HG03354 (cell line): ENCODE measurements around the gene CSPG5.

Experiments
- ATAC-seq: cut with Tn5 transposase; IDR thresholded peaks from one replicate; pipeline ENCODE4 v1.9.1; 2021; ENCODE audit warnings: mild to moderate bottlenecking; ENCODE audit not compliant: unreplicated experiment, poor library complexity, severe bottlenecking

The CSPG5 gene

DNA sequence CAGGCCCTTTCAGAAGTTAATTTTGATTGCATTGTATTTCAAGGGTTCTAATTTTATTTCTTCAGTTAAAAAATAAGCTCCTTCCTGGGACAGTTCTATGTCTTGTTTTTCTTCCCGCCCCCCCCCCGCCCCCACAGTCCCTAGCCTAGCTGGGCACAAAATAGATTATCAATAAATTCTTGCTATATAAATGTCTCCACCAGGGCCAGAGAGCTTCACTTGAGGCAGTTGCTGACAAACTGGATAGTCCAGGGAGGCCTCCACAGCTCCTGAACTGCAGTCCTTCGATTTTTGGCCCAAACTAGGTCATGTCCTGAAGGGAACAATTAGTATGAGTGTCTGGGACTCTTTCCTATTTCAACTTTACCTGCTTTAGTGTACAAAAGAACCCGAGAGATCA, 9.9 kb upstream of the CSPG5 start:
- ATAC-seq: no peak

DNA sequence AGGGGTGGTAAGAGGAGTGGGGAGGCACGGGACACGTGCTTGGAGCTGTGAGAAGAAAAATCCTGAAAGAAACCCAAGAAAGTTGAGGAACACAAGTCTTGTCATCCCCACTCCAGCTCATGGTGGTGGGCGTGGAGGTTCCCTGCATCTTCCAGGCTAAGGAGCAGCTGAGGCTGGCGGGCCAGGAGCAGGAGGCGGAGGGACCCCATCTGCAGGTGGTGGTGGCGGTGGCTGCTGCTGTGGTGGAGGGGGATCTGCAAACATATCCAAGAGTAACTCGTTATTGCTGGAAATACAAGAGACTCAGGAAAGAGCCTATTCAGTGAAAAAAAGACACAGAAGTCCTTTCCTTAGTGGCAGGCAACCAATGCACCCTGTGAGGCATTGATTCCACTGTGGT, 9.4 kb upstream of the CSPG5 start:
- no peak for ATAC-seq

DNA sequence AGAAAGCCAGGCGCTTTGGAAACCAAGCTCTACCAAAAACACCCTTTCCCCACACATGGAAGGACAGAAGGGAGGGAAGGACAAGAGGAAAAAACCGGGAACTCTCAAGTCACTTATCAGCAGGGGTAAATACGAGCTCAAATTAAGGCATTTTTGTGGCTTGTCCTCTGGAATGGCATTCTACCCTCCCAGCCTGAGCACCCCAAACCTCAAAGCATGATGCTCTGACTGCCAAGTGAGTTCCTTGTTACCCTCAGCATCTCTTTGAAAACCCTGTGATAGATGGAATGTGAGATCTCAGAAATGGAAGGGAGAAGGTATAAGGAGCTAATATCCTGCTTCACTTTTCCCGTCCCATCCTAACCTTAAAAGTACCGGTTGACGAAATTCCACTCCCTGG, 8.1 kb upstream of the CSPG5 start:
- ATAC-seq: no peak

DNA sequence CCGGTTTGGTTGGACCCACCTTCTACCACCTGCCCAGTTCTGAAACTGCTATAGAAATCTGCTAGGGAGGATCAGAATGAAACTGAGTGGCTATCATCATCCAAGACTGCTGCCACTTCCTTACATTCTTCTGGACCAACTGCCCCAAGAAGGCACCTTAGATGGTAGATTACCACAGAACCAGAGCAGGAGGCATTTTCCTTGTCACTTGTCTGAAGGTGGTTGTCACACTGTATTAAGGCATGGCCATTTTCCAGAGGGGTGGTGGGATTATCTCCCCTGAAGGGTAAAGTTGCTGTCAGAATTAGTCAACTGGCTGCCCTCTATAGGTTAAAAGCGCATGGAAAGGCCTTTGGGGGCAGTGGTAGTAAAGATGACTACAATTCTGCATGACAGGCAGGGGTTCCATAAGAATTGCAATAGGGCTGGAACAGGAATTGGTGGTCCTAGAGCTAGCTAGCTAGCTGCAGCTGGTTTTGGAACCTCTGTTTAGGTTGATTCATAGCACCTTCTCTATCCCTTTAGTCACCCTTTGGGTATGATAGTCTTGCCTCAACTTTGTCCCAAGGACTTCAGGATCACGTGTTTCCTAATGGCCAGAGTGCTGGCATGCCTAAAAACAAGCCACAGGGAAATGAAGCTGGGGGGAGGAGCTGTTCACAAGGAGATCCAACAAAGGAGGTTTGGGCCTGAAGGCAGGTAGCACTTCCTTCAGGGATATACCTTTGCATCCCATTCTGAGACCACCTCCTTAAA, 4.8 kb upstream of the CSPG5 start:
- ATAC-seq: no peak

DNA sequence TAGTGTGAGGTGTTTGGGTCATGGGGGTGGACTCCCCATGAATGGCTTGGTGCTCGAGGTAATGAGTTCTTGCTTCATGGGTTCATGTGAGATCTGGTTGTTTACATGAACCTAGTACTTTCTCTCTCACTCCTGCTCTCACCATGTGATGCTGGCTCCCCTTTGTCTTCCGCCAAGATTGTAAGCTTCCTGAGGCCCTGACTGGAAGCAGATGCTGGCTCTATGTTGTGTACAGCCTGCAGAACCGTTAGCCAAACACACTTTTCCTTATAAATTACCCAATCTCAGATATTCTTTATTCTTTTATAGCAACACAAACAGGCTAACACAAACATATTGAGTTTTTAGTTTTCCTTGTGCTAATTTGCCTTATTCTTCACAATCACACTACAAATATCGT, 3.2 kb upstream of the CSPG5 start:
- no peak for ATAC-seq

DNA sequence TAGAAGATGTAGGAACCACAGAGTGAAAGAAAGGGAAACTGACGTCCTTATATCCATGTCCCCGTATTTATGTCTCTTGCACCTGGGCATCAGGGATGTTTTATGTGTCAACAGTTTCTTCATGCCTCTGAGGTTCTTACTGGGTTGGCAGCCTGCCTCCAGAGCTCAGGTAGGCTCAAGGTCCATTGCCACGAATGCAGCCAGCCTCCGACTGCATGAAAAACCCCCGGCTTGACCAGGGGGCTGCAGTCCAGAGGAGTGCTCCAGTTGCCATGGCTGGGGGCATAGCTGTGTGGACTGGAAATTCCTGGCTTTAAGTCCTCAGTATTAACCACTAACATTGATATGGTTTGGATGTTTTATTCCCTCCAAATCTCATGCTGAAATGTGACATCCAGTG, 2.8 kb upstream of the CSPG5 start:
- no peak for ATAC-seq

DNA sequence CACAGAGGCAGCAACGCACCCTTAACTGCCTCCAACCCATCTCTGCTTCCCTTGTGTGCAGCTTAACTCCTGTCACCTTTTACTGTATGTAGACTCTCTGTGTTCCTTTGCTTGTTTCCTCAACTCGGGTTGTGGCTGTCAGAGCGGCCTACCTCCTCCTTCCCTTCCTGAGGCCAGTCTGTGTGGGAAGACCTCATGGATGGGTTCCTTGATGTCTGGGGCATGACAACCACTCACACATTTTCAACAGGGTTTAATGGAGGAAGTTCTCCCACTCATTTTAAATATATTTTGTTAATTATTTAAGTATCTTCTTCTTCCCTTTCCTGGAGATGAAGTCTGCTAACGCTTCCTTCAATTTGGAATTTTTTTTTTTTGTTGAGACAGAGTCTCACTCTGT, 1.8 kb upstream of the CSPG5 start:
- ATAC-seq: no peak

DNA sequence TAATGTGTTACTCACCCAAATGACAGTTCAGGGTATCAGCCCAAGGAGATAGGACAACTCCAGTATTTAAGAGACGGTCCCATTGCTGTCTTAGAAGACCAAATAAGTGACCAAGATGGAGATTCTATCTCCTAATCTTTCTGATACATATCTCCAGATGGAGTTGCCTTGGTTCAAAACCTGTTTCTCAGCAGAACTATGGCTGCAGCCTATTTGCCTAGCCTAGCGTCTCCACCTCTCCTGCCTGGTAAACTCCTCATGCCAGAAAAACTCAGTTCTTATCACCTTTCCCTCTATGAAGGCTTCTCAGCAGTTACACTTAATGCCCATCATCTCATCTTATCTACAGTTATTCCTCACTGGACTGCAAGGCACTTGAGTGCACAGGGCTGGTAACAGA, 1.2 kb upstream of the CSPG5 start:
- ATAC-seq: no peak

DNA sequence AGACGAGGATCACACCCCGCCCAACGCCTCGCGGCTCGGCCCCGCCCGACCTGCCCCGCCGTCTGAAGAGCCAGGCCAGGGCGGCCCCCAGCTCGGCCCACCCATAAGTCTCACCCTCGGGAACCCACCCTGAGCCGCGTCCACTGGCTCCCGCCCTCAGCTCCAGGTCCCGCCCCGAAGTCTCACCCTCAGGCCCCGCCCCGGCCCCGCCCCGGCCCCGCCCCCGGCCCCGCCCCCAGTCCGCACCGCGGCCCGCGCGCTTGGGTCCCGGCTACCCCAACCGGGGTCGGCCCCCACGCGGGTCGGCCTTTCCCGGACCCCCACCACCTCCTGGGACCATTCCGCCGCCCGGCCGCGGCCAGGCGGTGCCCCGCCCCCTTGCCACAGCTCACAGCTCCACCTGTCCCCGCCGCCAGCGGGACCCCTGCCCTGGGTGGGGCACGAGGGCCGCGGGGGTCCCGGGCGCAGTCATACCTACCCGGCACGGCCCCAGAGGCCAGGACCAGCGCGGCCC, 489 bp downstream of the CSPG5 start:
- ATAC-seq: no peak

DNA sequence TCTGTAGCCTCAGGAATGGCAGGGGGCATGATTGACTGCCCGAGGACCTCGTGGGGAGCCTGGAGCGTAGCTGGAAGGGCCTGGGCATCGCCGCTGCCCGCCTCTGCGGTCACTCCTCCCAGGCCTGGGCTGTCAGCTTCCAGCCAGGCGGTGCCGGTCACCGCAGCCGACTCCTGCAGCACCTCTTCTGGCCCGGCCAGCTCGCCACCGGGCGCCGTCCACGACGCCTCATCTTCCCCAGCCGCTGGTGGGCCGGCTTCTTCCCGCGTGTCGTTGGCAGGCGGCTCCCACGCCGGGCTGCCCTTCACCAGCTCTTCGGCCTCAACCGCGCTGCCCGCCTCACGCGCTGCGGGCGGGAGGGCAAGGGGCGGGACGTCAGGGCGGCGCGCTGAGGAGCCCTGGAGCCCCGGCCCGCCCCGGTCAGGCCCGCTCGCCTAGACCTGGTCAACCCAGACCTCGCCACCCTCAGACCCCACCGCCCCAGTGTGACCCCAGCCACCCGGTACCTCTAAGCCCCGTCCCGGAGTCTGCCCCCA, 1.0 kb downstream of the CSPG5 start:
- ATAC-seq: no peak

DNA sequence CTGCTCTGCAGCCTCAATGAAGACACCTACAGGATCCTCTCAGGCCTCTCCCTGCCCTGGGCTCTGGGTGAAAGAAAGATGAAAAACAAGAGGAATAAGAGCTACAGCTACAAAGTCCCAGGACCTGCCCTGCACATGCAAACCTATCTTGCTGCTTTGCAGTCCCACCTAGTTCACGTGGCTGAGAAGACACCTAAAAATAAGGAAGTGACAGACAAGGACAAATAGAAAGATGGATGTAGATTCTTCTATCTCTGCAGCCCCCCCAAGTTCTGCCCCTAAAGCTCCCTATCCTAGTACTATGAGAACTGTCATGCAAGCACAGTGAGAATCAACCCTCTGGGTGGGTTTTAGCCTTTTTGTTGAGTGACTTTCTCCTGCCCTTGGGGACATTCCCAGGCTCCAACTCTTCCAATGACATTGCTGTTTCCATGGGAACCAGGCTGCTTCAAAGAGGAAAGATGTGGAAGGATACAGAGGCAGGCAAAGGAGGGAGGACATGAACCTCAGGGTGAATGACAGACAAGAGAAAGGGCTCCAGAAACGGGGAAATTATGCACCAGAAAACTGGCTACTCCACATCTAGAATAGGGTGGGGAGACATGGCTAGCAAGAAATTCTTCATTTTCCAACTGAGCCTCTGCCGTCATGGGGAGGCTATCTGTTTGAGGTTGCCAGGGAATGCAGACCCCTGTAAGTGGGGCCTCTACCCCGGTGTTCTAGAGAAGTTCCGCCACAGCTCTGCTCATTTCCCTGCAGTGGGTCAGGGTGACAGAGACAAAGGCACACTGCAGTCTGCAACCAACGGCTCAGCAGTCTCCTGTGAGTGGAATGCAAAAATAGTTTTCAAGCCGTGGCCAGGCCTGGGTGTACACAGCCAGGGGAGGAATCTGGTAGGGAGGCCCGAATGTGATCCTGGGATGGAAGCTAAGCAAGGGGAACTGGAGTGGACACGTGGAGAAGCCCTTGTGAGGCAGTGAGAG, 5.2 kb downstream of the CSPG5 start:
- no peak for ATAC-seq

DNA sequence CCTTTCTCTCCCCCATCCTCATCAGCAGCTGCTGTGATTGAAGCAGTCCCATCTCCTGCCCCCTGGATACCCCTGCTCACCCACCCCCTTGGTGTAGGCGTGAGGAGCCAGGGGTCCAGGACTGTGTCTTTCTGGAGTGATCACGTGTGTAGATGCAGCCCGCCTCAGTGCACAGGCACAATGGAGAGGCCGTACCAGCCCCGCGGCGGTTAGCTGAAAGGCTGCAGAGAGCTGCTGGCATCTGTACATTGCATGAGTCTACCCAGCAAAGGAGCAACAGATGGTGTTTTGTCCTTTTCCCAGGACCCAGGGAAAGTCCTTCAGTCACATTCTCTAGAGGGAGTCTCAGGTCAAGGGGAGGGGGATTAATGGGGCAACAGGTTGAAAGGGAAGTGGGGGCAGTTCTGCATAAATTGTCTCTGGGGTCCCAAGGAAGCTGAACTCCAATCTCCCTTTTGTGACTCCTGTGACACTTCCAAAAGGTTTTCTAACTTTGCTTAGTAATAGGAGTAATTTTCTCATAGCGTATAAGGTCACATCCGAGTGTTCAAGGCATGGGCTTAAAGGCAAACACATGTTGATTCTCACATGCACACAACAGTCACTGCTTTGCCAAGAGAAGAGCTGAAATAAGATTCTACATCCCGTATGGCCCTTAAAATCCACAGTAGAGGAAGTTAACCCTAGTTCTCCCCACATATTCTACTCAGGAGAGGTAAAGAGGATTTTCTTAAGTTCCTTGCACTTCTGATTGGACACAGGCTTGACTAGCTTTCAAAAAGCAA, 7.1 kb downstream of the CSPG5 start:
- ATAC-seq: no peak

DNA sequence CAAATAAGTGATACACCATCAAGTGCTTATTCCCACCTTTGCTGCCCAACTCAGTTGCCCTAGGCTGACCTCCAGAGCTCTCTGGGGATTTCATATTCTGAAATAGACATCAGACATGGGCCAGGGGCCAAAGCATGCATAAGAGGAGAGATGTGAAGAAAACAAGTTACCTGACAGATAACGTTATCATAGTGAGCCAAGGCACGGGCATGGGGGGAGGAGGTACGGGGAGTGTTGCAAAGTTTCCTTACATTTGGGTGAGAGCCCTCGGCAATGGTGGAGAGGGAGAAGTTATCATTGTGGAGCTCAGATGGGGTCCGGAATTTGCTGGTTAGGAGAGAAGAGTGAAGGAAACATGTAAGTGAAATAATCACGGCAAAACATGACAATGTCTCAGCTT, 9.8 kb downstream of the CSPG5 start:
- ATAC-seq: no peak

DNA sequence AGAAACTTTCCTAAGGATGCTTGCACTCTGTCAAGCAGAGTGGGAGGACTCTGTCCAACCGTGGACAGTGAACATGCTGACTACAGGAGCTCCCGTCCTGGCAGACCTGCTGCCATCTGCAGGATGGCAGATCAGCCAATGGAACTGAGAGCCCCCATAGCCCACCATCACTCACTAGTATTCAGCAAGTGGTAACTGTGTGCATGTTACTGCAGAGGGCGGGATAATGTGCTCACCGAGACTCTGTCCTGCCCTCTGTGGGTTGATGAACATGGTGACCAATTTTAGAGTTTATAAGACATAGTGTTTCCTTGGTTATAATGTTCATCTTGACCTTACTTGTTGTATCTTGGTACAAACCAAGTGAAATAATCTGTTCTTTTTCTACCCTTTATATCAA, 11.5 kb downstream of the CSPG5 start:
- no peak for ATAC-seq

DNA sequence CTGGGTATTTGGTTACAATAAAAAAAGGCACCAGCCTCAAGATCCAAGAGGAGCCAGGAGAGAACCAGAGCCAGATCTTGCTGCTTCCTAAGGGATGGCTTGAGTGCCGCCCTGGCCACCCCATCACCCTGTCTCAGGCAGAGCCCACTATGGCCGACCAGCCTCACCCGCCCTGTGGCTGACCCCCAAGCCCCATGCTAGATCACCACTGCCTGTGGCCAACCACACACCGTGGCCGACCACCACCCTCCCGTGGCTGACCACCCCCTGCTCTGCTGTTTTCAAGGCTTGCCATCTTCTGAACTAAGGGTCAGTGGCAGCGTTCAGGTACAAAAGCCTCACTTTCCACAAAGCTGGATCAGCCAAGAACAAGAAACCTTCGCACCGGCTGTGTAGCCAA, 12.0 kb downstream of the CSPG5 start:
- no peak for ATAC-seq

DNA sequence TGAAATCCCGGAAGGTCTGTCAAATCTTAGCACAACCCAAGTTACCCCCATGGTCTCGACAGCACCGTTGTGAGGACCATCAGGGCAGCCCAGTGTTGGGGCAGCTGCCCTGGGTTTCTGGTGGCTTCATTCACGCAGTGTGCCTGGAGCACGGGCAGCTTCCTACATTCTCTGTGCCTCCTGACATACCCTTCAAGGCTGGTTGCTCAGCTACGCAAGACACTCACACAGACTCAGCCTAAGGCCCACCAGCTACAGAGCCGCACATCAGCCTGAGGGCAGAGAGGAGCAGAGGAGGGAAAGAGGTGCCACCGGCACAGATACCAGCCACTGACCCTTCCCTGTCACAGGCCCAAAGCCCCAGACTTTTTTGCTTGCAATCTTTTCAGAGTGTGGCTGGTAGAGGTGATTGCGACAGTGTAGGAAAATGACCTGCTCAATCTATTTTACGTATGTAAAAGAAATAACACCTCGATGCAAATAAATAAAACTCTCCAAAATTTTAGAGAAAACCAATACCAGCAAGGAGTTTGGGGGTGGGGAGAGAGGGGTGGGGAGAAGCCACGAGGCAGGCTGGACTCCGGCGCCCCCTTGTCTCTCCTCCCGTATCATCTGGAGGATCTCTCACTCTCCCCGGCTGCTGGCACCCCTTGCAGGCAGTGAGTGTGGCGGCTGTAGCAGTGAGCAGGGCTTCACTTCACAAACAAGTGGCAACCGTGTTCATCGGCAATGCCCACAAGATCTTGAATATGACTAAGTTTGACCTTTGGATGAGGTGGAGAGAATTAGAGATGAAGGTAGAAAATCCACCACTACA, 12.7 kb downstream of the CSPG5 start:
- ATAC-seq: no peak

DNA sequence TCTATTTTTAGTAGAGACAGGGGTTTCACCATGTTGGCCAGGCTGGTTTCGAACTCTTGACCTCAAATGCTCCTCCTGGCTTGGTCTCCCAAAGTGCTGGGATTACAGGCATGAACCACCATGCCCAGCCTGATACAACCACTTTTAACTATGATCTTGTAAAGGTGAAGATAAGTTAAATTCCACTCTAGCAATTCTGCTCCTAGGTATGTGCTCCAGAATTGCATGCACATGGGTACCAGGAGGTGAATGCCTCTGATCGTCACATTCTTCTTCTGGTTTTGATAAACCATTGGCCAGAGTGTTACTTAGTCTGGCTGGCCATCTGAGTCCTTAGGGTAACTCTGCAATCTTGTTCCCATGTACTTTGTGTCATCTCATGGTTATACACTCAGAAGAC, 22.3 kb downstream of the CSPG5 start:
- ATAC-seq: no peak

DNA sequence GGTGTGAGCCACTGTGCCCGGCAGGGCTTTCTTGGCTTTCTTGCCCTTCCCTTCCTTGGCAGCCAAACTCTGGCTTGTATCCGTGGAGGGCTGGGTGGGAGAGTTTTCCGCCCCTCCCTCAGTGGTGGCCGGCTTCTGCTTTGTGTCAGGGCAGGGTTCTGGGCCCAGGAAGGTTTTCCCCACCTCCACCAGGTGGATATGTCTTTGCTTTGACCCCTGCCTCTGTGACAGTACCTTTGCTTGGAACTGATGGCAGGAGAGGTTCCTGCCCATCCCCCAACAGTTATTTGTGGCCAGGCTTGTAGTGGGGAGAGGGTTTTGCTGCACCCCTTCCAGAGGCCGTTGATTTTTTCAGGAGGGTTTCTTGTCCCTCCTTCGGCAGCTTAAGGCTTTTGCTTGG, 24.3 kb downstream of the CSPG5 start:
- ATAC-seq: no peak

DNA sequence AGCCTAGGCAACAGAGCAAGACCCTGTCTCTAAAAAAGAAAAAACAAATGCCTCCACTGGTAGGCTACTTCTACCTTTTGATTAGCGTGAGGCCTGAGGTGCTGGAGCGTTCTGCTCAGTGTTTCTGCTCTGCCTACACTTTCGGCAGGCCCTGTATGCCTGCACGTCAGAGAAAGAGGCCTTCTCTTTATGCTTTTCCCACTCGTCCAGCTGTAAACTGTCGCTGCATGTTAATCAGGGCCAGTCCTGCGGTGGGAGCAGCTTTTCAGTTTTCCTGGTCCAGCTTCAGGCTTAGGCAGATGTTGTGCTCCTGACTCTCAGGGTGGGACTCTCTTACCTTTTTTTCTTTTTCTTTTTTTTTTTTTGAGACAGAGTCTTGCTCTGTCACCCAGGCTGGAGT, 25.3 kb downstream of the CSPG5 start:
- no peak for ATAC-seq
